NCI-H526 treated with DMSO at 0.1 percent for 48 hours (cell line): ENCODE results near the gene CASS4.
A peak's percentile ranks its signal among the peaks of the same experiment; 100 is the strongest.
"Not testable (repeated sequence)": the region's sequence is repeated elsewhere in the genome, so short reads cannot be mapped to it uniquely, and the experiment has no call there.

Source experiments
- DNase-seq: peaks from one replicate; lab custom pipeline; 2025; lab: John Stamatoyannopoulos, UW

The CASS4 gene

GRCh38 chr20:56392881-56393482 lies 19.1 kb upstream of the CASS4 start:
- DNase-seq: peak; percentile 20

GRCh38 chr20:56393653-56394052 lies 18.4 kb upstream of the CASS4 start:
- no peak for DNase-seq

- DNase-seq: no peak
These were observed 16.9 kb upstream of the CASS4 start for GRCh38 chr20:56395166-56395565.

- peak; percentile 27 for DNase-seq
These were observed 11.9 kb upstream of the CASS4 start for GRCh38 chr20:56400001-56400640.

GRCh38 chr20:56403465-56403864 lies 8.6 kb upstream of the CASS4 start:
- no peak for DNase-seq

DNA sequence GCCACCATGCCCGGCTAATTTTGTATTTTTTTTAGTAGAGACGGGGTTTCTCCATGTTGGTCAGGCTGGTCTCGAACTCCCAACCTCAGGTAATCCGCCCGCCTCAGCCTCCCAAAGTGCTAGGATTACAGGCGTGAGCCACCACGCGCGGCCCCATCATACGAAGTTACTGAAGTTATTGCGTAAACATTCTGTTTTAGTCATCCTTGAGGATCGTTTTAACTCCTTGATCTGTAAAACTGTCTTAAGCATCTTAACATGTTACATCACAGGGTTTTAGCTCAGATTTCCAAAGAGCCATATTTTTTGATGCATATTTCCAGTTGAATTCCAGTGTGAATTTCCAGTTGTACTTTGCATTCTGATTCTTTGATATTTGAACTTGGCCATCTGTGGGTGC lies 6.7 kb upstream of the CASS4 start:
- DNase-seq: not testable (repeated sequence)

DNA sequence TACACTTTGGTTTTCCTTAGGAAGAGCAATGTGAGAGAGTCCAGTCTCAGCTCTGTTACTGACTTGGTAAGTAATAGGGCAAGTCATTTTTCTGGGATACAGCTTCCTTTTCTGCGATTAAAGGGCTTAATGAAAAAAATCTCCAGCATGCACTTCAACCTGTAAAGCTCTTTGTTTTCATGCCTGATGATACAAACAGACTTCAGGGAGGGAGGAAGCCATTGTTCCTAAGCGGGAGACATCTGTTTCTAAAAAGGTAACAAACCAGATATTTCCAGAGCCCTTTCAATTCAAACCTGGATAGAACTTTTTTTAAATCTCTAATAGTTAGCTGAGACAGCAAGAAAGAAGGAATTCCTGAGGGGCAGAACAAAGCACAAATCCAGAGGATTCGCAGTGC lies 5.2 kb upstream of the CASS4 start:
- DNase-seq: no peak

DNA sequence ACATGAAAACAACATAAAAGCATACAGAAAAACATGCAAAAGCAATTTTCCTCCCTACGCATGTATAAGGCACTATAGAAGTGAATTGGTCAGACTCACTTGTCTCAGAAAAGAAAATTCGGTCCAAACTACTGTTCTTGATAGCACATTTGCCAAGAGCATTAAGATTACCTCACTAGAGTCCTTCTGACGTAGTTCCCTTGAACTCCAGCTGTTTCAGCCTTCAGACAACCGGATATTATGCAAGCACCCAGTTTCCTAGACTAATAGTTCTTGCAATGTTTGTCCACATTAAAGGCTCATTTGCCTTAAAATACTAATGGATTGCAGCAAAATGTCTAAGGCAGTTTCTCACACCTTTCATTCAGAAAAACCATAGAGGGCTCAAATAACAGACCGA lies 2.5 kb upstream of the CASS4 start:
- no peak for DNase-seq

DNA sequence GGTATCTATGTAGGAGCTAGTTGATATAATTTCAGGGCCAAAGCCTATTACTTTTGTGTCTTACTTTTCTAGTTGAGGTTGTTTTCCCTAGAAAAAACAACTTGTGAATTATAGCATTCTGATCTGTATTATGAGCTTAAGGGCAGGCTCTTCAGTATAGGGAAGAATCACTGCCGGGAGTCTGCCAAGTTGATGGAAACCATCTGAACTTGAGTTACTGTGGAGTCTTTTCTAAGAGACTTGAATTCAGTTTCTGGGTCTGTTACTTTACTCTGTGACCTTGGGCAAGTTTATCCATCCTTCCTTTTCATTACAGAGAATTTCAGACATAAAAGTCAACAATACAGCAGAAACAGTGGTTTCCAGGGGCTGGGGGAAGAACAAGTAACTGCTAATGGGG lies 2.1 kb upstream of the CASS4 start:
- DNase-seq: no peak

DNA sequence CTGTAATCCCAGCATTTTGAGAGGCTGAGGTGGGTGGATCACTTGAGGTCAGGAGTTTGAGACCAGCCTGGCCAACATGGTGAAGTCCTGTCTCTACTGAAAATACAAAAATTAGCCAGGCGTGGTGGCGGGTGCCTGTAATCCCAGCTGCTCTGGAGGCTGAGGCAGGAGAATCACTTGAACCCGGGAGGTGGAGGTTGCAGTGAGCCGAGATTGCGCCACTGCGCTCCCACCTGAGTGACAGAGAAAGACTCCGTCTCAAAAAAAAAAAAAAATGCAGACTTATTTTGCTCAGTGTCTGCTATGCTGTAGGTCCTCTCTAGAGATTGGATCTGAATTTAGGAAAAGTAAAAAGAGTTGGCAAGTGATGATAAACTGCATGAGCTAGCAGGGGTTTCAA lies 773 bp upstream of the CASS4 start:
- not testable (repeated sequence) for DNase-seq

DNA sequence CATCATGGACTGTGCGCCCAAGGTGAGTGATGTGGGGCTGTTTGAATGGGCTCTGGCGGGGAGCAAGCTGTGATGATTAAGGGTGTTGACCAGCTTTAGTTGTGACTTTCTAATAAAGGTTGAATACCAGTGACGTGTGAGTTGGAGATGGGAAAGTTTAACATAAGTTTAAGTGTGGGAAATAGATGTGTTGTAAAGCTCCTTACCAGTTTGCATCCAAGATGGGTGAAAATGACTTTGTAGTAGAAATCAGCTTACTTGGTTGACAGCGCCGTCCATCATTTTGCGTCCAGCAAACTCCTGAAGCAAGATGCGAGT lies 372 bp downstream of the CASS4 start:
- no peak for DNase-seq

DNA sequence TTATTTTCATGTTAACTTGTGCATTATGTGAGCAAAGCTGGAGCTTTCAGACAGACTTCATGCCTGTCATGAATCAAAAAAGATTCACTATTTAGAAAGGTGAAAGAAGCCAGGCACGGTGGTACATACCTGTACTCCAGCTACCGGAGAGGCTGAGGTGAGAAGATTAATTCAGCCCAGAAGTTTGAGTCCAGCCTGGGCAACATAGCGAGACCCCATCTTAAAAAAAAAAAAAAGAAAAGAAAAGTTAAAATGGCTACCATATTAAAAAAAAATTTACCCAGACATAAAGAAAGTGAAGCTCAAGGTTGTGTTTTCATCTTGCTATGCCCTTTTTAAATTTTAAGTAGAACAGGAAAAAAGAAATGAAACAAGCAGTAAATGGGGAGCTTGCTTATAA lies 889 bp downstream of the CASS4 start:
- no peak for DNase-seq

DNA sequence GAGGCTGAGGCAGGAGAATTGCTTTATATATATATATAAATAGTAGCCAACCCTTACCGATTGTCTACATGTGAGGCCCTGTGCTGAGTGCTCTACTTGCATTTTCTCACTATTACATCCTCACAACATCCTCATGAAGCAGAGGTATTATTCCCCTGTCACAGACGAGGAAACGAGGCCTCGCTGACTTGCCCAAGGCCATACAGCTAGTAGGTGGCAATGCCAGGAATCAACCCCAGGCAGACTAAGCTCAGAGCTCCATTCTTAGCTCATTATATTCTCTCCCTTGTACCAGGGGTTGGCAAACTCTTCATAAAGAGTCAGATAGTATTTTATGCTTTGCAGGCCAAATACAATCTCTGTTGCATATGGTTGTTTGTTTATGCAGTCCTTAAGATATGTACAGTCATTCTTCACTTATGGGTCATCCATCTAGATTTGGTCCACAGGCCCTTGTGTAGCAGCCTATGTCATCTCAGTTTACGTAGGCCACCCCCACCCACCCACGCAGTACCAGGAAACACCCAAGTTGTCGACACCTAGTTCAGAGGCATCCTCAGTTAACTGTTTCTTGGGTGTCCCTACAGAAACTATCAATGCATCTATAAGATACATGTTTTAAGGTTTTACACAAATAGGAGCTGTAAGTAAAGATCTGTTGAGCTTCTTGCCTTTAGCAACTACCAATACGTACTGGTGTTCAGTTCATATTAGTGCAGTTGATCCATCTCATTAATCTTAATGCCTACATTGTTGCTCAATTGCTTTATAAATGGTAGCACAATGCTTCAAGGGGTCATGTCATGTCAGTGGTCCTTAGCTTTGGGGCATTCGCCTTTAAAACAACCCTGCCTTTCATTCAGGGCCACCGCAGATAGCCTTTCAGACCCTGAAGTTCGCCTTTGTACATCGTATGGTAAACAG lies 3.0 kb downstream of the CASS4 start:
- DNase-seq: no peak

- DNase-seq: no peak
These were observed 5.3 kb downstream of the CASS4 start for GRCh38 chr20:56417402-56417801.

DNA sequence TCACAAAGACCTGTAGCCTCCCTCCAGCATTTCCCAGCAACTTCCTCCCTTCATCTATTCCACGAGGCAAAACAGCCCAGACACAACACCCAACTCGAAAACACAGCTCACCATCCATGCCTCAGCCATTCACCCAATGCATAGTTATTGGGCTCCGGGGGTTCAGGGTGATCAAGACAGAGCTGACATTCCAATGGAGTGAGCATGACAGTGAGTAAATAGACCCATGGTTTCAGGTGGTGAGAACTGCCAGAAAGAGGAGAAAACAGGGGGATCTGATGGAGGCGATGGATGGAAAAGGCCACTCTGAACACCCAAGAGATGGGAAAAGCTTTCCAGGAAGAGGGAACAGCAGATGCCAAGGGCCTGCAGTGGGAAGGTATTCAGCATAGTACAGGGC lies 5.9 kb downstream of the CASS4 start:
- DNase-seq: no peak

DNA sequence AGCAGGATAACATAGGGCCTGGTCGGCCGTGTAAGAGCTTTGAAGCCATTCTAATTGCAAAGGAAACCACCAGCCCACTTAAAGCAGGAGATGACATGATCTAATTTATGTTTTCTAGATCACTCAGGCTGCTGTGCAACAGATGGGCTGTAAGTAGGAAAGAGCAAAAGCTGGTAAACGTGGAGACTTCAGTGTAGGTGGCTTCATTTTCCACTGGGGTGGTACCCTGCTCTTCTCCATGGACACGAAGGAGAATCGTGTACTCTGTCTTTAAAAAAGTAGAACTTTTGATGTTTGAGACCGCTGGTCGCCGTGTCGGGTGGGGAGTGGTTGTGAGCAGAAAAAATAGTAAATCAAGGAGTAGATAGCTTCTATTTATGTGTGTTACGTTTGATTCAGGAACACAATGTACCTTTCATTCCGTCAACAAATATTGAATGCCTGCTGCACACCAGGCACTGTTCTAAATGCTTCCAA lies 6.4 kb downstream of the CASS4 start:
- no peak for DNase-seq

DNA sequence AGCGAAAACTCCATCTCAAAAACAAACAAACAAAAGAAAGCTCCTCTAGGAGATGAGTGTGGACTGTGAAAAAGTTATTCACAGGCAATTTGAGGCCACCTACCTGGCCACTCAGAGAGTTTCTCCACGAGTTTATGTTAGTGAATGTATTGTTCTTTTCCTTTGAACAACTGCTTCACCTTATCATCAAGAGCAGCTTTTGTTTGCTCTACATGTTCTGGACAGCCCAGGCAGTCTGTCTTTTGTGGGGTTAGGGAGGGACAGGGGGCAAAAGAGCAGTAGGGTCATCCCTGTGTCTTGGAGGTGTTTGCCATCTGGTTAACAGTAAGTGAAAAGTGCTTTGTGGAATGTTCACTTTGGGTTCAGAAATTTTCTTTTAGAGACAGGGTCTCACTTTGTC lies 8.0 kb downstream of the CASS4 start:
- DNase-seq: no peak

GRCh38 chr20:56420940-56421688 lies 9.1 kb downstream of the CASS4 start:
- no peak for DNase-seq

GRCh38 chr20:56422076-56422823 lies 10.2 kb downstream of the CASS4 start:
- DNase-seq: no peak

- DNase-seq: no peak
These were observed 10.7 kb downstream of the CASS4 start for GRCh38 chr20:56422824-56423189.

DNA sequence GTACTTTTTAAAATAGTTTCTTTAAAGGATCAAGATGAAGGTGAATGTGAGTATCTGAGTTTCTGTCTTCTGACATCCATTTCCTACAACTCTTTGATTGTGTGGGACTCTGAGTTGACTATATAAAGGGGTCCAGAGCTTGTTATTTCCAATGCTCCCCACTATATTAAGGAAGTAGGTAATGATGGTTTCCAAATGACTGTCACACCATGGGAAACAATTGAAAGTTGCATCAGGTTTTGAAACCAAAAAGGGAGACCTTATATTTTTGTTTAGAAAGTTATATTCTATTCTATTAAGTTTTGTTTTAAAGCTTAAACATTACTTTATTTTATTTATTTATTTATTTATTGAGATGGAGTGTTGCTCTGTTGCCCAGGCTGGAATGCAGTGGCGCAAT lies 11.2 kb downstream of the CASS4 start:
- DNase-seq: no peak

DNA sequence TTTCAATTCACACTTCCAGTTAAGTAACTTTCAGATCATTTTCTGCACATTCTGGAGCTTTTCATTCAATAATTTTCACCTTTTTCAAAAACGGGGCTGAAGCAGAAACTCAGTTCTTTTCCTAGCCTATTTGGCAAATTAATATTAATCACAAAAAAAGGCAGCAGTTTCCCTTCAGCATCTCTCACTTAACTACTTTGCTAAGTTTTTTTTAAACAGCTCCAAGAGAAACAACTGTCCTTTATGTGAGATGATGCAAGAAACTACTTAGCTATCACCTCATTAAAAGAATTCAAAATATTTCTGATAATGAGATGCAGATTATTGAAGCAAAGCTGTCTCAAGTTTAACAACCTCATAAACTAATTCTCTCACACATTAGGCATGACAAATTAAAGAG lies 11.8 kb downstream of the CASS4 start:
- no peak for DNase-seq
